Activated CD8-positive, alpha-beta memory T cell treated with anti-CD3 and anti-CD28 coated beads, Interleukin-2, amount 50 U/mL, for 48 hours (primary cell): ENCODE data around the gene OR11H7.
"Not testable (repeated sequence)": the region's sequence is repeated elsewhere in the genome, so short reads cannot be mapped to it uniquely, and the experiment has no call there.

Source experiments
- DNase-seq: peaks from one replicate; pipeline ENCODE4 v3.0.0-alpha.2; 2020

OR11H7 gene

GRCh38 chr14:20280265-20280664 is 51.5 kb downstream of the OR11H7 start:
- not testable (repeated sequence) for DNase-seq
